Left colon (tissue), 2 donors: ENCODE measurements around the gene FBXL19. TPM values are rescaled to one million over a fixed set of nuclear protein-coding genes. Genes with fewer than 3 reads are reported as not detected.
A peak's percentile ranks its signal among the peaks of the same experiment; 100 is the strongest.

Experiments used
- ATAC-seq: fragments of 200-7000 bp; cut with Tn5 transposase; one replicate; pipeline ENCODE4 v1.9.1; 2020; ENCODE audit warnings: mild to moderate bottlenecking, moderate library complexity
- DNase-seq, 2 donors: peaks; one replicate each; pipeline ENCODE4 v3.0.0-alpha.2; 2020
- intact Hi-C, 2 donors: fragments of 100-400 bp; cut with DNase I in 1 of 2; cut with micrococcal nuclease in 1 of 2; formaldehyde crosslinking; loops; one replicate each; pipeline versions ENCODE4 v1.11.2 to v1.14.0; 2022; cut with DNase I, micrococcal nuclease
- total RNA-seq, 2 donors: library from RNA; stranded (reverse); fragmentation: NEBNext Ultra II Directional; extraction: Animal tissue kit (Norgen Biotek cat#: 25700); gene quantifications; one replicate each; pipeline ENCODE4 v1.2.1, GENCODE V29; 2021
- donor health status: DM: no; HTN: no; CAD: no.
- donor health status: DM: yes; HTN: yes; CAD: no.

The FBXL19 gene
- total RNA-seq, 2 donors from 2014 or later: 20.5 to 24.4 TPM

- intact Hi-C loops: no loop called here
- DNase-seq (no peak), ATAC-seq (no peak)
Observed at GRCh38 chr16:30953111-30953510, 29.7 kb downstream of the FBXL19 start.

- DNase-seq: peak; percentile 59 to 75
- ATAC-seq: no peak
- intact Hi-C loops: no loop called here
Observed at GRCh38 chr16:30953511-30954124, 30.2 kb downstream of the FBXL19 start.

GRCh38 chr16:30954993-30955392, 31.6 kb downstream of the FBXL19 start:
- no peak for ATAC-seq
- intact Hi-C loops: no loop called here
- no peak for DNase-seq

- intact Hi-C loops: no loop called here
- ATAC-seq: peak; percentile 68
- DNase-seq: peak; percentile 86 to 87
Observed at GRCh38 chr16:30956601-30957455, 33.5 kb downstream of the FBXL19 start.

- peak; percentile 97 to 98 for DNase-seq
- peak; percentile 87 for ATAC-seq
- intact Hi-C loops: no loop called here
Observed at GRCh38 chr16:30957456-30958174, 34.2 kb downstream of the FBXL19 start, which contains the start of gene SETD1A. Gene SETD1A, plus strand, starts transcription at chr16:30957754. Its CDS starts 978 bp downstream, at chr16:30958732.

- peak; percentile 14 for ATAC-seq
- intact Hi-C loops: no loop called here
- DNase-seq: peak in 1 of 2 donors; percentile 55
Observed at GRCh38 chr16:30958175-30959079, 35.1 kb downstream of the FBXL19 start.

GRCh38 chr16:30961384-30961783, 38.0 kb downstream of the FBXL19 start:
- DNase-seq (no peak), ATAC-seq (no peak)
- intact Hi-C loops: loop anchor here in 1 of 2 donors (10.0 kb wide), 1 partner anchor 483 kb away; the partner anchor contains the start of gene ZNF843

GRCh38 chr16:30963925-30964511, 40.6 kb downstream of the FBXL19 start:
- no peak for DNase-seq

GRCh38 chr16:30964574-30965226, 41.3 kb downstream of the FBXL19 start:
- intact Hi-C loops: loop anchor here in 1 of 2 donors (10.0 kb wide), 1 partner anchor 480 kb away; the partner anchor contains the start of gene ZNF843
- no peak for DNase-seq
- ATAC-seq: no peak

More at GRCh38 chr16:30963925-30964511, 40.6 kb downstream of the FBXL19 start:
- ATAC-seq: no peak
- intact Hi-C loops: loop anchor here in 1 of 2 donors (10.0 kb wide), 1 partner anchor 481 kb away; the partner anchor contains the start of gene ZNF843

GRCh38 chr16:30965436-30965835, 42.1 kb downstream of the FBXL19 start:
- ATAC-seq (no peak), DNase-seq (no peak)
- intact Hi-C loops: loop anchor here in 1 of 2 donors (10.0 kb wide), 1 partner anchor 479 kb away; the partner anchor contains the start of gene ZNF843

- intact Hi-C loops: loop anchor here in 1 of 2 donors (10.0 kb wide), 1 partner anchor 479 kb away; the partner anchor contains the start of gene ZNF843
- DNase-seq (no peak), ATAC-seq (peak; percentile 18)
Observed at GRCh38 chr16:30966033-30966619, 42.8 kb downstream of the FBXL19 start.

- ATAC-seq (no peak), DNase-seq (no peak)
- intact Hi-C loops: loop anchor here in 1 of 2 donors (10.0 kb wide), 1 partner anchor 477 kb away; the partner anchor contains the start of gene ZNF843
Observed at GRCh38 chr16:30967795-30968194, 44.4 kb downstream of the FBXL19 start.

GRCh38 chr16:30969246-30969842, 46.0 kb downstream of the FBXL19 start:
- intact Hi-C loops: loop anchor here in 1 of 2 donors (10.0 kb wide), 1 partner anchor 475 kb away; the partner anchor contains the start of gene ZNF843
- ATAC-seq (no peak), DNase-seq (no peak)

- DNase-seq: no peak
- ATAC-seq: no peak
- intact Hi-C loops: loop anchor here in 1 of 2 donors (10.0 kb wide), 1 partner anchor 894 kb away; no protein-coding TSS in a partner anchor
Observed at GRCh38 chr16:30971298-30971697, 47.9 kb downstream of the FBXL19 start.

- ATAC-seq: no peak
- intact Hi-C loops: loop anchor here in 1 of 2 donors (10.0 kb wide), 1 partner anchor 892 kb away; no protein-coding TSS in a partner anchor
- no peak for DNase-seq
Observed at GRCh38 chr16:30972872-30973271, 49.5 kb downstream of the FBXL19 start.

- DNase-seq: no peak
- no peak for ATAC-seq
- intact Hi-C loops: loop anchor here in 1 of 2 donors (10.0 kb wide), 1 partner anchor 890 kb away; no protein-coding TSS in a partner anchor
Observed at GRCh38 chr16:30974348-30974747, 51.0 kb downstream of the FBXL19 start.
